HepG2 (cell line): Measurements from ENCODE around the gene TMEM141. TPM values are rescaled to one million over a fixed set of nuclear protein-coding genes. Genes with fewer than 3 reads are reported as not detected.

Source experiments
- BORCS8-MEF2B ChIP-seq: sonication (generic); formaldehyde crosslinking; IDR thresholded peaks from 2 replicates; pipeline ENCODE4 v1.8.0; 2022; ENCODE audit warnings: mild to moderate bottlenecking, missing genetic modification reagents
- CHCHD3 ChIP-seq: sonication (generic); formaldehyde crosslinking; IDR thresholded peaks from 2 replicates; pipeline ENCODE4 v1.8.0; 2022; ENCODE audit warnings: mild to moderate bottlenecking, missing genetic modification reagents, moderate library complexity
- KDM3A ChIP-seq: IDR thresholded peaks from 2 replicates; pipeline ENCODE4 v1.6.1; 2018; ENCODE audit warnings: low read depth, missing compliant biosample characterization
- KLF6 ChIP-seq: IDR thresholded peaks from 2 replicates; pipeline ENCODE4 v1.8.0; 2016; ENCODE audit warnings: missing biosample characterization, missing genetic modification reagents
- MEIS2 ChIP-seq: sonication (generic); formaldehyde crosslinking; IDR thresholded peaks from 2 replicates; pipeline ENCODE4 v1.9.0; 2021; ENCODE audit warnings: mild to moderate bottlenecking, missing genetic modification reagents
- PAX8 ChIP-seq: sonication (generic); formaldehyde crosslinking; IDR thresholded peaks from 2 replicates; pipeline ENCODE4 v1.8.0; 2022; ENCODE audit warnings: mild to moderate bottlenecking, missing genetic modification reagents, borderline replicate concordance
- PHF5A ChIP-seq: IDR thresholded peaks from one replicate; pipeline ENCODE4 v1.6.1; 2018; ENCODE audit warnings: low read depth, missing genetic modification reagents; ENCODE audit not compliant: unreplicated experiment
- RELA ChIP-seq: sonication (generic); formaldehyde crosslinking; IDR thresholded peaks from 2 replicates; pipeline ENCODE4 v1.4.0; 2020; ENCODE audit warnings: missing genetic modification reagents
- SIX1 ChIP-seq: sonication (generic); formaldehyde crosslinking; IDR thresholded peaks from 2 replicates; pipeline ENCODE4 v1.4.0; 2020; ENCODE audit warnings: missing genetic modification reagents, borderline replicate concordance
- SPEN ChIP-seq: sonication (generic); formaldehyde crosslinking; IDR thresholded peaks from 2 replicates; pipeline ENCODE4 v1.5.1; 2020; ENCODE audit warnings: low read depth, mild to moderate bottlenecking, missing genetic modification reagents
- ZNF10 ChIP-seq: sonication (generic); formaldehyde crosslinking; IDR thresholded peaks from 2 replicates; pipeline ENCODE4 v1.4.0; 2020; ENCODE audit warnings: mild to moderate bottlenecking, low read depth, missing genetic modification reagents, borderline replicate concordance
- ZNF709 ChIP-seq: sonication (generic); formaldehyde crosslinking; IDR thresholded peaks from 2 replicates; pipeline ENCODE4 v1.5.0; 2020; ENCODE audit warnings: mild to moderate bottlenecking, missing genetic modification reagents
- ZNF761 ChIP-seq: sonication (generic); formaldehyde crosslinking; conservative IDR thresholded peaks from 2 replicates; pipeline ENCODE4 v1.4.0; 2020; ENCODE audit warnings: mild to moderate bottlenecking, missing genetic modification reagents
- polyA plus RNA-seq, 8 experiments: library from polyadenylated mRNA; depleted of rRNA in 3 of 8; stranded (reverse) in 7 of 8; unstranded in 1 of 8; fragments of >200 nt; fragmentation: Illumina TruSeq in 4 of 8; extraction: Trizol in 4 of 8; gene quantifications; 2 replicates each; pipeline versions ENCODE4 v1.2.1 to v1.2.3, GENCODE V29; 2011 to 2016; ENCODE audit warnings: low read depth in 4 of 8, missing spikeins in 1 of 8, mixed read lengths in 1 of 8; ENCODE audit not compliant: insufficient read depth in 1 of 8
- total RNA-seq, 5 experiments: library from RNA; depleted of rRNA; stranded (reverse); fragments of >200 nt; fragmentation: Illumina TruSeq; extraction: Trizol; gene quantifications; 2 replicates each; pipeline ENCODE4 v1.2.3, GENCODE V29; 2016; ENCODE audit warnings: low read depth in 1 of 5
- TF ChIP-seq, protein P1 (sequence below): sonication (generic); formaldehyde crosslinking; IDR thresholded peaks from 2 replicates; pipeline ENCODE4 v1.9.0; 2021; ENCODE audit warnings: missing genetic modification reagents, mild to moderate bottlenecking, borderline replicate concordance
- TF ChIP-seq, protein P2 (sequence below), 2 experiments: fragments of 450-650 bp in 1 of 2; sonication (generic) in 1 of 2; formaldehyde crosslinking; IDR thresholded peaks; 2 replicates each; pipeline versions ENCODE4 v1.5.0 to v1.8.0; 2020 to 2022; ENCODE audit warnings: mild to moderate bottlenecking in 1 of 2, missing genetic modification reagents in 1 of 2
- TF ChIP-seq, protein P3 (sequence below): sonication (generic); formaldehyde crosslinking; IDR thresholded peaks from 2 replicates; pipeline ENCODE4 v1.5.0; 2020; ENCODE audit warnings: mild to moderate bottlenecking, missing genetic modification reagents, borderline replicate concordance
- TF ChIP-seq, protein P4 (sequence below): sonication (generic); formaldehyde crosslinking; IDR thresholded peaks from 2 replicates; pipeline ENCODE4 v1.4.0; 2020; ENCODE audit warnings: missing genetic modification reagents, borderline replicate concordance
- TF ChIP-seq, protein P5 (sequence below): sonication (generic); formaldehyde crosslinking; conservative IDR thresholded peaks from 2 replicates; pipeline ENCODE4 v1.4.0; 2020; ENCODE audit warnings: missing genetic modification reagents
- TF ChIP-seq, protein P6 (sequence below): IDR thresholded peaks from 2 replicates; pipeline ENCODE4 v1.6.1; 2016; ENCODE audit warnings: mild to moderate bottlenecking, missing biosample characterization, missing genetic modification reagents

Gene TMEM141
- total and polyA plus RNA-seq, 2 of the 13 experiments (the other 11 are each of a cell fraction or from before 2014, with no cell fraction given): 81.0 to 202 TPM

DNA sequence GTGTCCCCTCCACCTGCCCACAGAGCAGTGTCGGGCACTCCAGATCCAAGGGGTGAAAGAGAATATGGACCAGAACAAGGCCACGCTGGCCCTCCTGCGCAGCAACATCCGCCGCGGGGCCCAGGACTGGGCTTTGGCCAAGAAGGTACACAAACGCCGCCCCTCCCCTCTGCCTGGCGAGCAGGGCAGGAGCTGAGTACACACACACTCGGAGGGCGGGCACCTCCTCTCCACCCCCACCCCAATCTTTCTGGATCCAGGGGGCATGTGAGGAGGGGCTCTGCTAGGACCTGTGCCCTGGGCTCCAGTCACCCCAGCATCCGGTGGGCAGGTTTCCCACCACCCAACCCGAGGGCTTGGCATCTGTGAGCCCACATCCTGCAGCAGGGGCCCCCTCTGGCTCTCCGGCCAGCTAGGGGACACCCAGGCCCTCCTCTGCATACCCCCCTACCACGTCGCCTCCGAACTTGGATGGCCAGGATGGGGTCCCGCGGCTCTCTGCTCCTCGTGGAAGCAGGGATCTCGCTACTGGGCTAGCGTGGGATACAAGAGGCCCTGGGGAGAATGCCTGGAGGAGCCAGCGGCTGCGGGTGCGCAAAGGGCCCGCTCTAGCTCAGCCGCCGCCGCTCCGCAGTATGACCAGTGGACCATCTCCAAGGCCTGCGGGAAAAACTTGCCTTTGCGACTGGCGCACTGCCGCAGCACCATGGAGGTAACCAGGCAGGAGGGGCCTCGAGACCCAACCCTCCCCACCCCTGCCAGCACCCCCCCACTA, 8.1 kb downstream of the TMEM141 start (continued):
- TF ChIP-seq, protein P1, sequence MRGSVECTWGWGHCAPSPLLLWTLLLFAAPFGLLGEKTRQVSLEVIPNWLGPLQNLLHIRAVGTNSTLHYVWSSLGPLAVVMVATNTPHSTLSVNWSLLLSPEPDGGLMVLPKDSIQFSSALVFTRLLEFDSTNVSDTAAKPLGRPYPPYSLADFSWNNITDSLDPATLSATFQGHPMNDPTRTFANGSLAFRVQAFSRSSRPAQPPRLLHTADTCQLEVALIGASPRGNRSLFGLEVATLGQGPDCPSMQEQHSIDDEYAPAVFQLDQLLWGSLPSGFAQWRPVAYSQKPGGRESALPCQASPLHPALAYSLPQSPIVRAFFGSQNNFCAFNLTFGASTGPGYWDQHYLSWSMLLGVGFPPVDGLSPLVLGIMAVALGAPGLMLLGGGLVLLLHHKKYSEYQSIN: no peak
- TF ChIP-seq SIX1 (CRISPR knock-in tag) (peak; percentile 32; the same call in 1 of the 2 replicates), PHF5A (CRISPR knock-in tag) (peak; percentile 75), CHCHD3 (CRISPR knock-in tag) (no peak), MEIS2 (CRISPR knock-in tag) (peak; percentile 73; the same call in 1 of the 2 replicates), BORCS8-MEF2B (CRISPR knock-in tag) (0 out of 2 replicates have a peak, but pooled peaks have one; percentile 59), ZNF10 (no peak), KLF6 (CRISPR knock-in tag) (no peak), PAX8 (CRISPR knock-in tag) (peak; percentile 79; the same call in 1 of the 2 replicates), RELA (no peak), ZNF709 (no peak), KDM3A (CRISPR knock-in tag) (peak; percentile 11; the same call in 1 of the 2 replicates), SPEN (peak; percentile 19; the same call in 1 of the 2 replicates), ZNF761 (CRISPR knock-in tag) (peak; percentile 80)
- TF ChIP-seq, protein P2, sequence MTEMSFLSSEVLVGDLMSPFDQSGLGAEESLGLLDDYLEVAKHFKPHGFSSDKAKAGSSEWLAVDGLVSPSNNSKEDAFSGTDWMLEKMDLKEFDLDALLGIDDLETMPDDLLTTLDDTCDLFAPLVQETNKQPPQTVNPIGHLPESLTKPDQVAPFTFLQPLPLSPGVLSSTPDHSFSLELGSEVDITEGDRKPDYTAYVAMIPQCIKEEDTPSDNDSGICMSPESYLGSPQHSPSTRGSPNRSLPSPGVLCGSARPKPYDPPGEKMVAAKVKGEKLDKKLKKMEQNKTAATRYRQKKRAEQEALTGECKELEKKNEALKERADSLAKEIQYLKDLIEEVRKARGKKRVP (CRISPR knock-in tag; IDR thresholded peaks at IDR 0.05): no peak
- TF ChIP-seq, protein P3, sequence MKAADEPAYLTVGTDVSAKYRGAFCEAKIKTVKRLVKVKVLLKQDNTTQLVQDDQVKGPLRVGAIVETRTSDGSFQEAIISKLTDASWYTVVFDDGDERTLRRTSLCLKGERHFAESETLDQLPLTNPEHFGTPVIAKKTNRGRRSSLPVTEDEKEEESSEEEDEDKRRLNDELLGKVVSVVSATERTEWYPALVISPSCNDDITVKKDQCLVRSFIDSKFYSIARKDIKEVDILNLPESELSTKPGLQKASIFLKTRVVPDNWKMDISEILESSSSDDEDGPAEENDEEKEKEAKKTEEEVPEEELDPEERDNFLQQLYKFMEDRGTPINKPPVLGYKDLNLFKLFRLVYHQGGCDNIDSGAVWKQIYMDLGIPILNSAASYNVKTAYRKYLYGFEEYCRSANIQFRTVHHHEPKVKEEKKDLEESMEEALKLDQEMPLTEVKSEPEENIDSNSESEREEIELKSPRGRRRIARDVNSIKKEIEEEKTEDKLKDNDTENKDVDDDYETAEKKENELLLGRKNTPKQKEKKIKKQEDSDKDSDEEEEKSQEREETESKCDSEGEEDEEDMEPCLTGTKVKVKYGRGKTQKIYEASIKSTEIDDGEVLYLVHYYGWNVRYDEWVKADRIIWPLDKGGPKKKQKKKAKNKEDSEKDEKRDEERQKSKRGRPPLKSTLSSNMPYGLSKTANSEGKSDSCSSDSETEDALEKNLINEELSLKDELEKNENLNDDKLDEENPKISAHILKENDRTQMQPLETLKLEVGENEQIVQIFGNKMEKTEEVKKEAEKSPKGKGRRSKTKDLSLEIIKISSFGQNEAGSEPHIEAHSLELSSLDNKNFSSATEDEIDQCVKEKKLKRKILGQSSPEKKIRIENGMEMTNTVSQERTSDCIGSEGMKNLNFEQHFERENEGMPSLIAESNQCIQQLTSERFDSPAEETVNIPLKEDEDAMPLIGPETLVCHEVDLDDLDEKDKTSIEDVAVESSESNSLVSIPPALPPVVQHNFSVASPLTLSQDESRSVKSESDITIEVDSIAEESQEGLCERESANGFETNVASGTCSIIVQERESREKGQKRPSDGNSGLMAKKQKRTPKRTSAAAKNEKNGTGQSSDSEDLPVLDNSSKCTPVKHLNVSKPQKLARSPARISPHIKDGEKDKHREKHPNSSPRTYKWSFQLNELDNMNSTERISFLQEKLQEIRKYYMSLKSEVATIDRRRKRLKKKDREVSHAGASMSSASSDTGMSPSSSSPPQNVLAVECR (CRISPR knock-in tag): peak; percentile 38
- TF ChIP-seq, protein P4, sequence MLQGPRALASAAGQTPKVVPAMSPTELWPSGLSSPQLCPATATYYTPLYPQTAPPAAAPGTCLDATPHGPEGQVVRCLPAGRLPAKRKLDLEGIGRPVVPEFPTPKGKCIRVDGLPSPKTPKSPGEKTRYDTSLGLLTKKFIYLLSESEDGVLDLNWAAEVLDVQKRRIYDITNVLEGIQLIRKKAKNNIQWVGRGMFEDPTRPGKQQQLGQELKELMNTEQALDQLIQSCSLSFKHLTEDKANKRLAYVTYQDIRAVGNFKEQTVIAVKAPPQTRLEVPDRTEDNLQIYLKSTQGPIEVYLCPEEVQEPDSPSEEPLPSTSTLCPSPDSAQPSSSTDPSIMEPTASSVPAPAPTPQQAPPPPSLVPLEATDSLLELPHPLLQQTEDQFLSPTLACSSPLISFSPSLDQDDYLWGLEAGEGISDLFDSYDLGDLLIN (CRISPR knock-in tag): no peak; the same call in 1 of the 2 replicates
- TF ChIP-seq, protein P5, sequence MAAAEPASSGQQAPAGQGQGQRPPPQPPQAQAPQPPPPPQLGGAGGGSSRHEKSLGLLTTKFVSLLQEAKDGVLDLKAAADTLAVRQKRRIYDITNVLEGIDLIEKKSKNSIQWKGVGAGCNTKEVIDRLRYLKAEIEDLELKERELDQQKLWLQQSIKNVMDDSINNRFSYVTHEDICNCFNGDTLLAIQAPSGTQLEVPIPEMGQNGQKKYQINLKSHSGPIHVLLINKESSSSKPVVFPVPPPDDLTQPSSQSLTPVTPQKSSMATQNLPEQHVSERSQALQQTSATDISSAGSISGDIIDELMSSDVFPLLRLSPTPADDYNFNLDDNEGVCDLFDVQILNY (CRISPR knock-in tag): no peak
- TF ChIP-seq, protein P6, sequence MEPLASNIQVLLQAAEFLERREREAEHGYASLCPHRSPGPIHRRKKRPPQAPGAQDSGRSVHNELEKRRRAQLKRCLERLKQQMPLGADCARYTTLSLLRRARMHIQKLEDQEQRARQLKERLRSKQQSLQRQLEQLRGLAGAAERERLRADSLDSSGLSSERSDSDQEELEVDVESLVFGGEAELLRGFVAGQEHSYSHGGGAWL (CRISPR knock-in tag): 0 out of 2 replicates have a peak, but pooled peaks have one; percentile 4
